Astrocyte (in vitro differentiated cells and primary cell): ENCODE results near the gene CEACAM5. TPM values are rescaled to one million over a fixed set of nuclear protein-coding genes. Genes with fewer than 3 reads are reported as not detected.

Experiments used
- DNase-seq: peaks from one replicate; pipeline ENCODE4 v3.0.0-alpha.2; 2010; ENCODE audit warnings: low read depth
- FAIRE-seq: peaks from 2 replicates; lab custom pipeline; 2011; peaks lifted over from hg19 to GRCh38; lab: Jason Lieb, UNC
- H2AFZ ChIP-seq: 2 replicates; pipeline ENCODE4 v1.6.0; 2012; ENCODE audit warnings: low read depth, low read length, inconsistent platforms
- H3K27ac ChIP-seq: 2 replicates; pipeline ENCODE4 v1.5.1; 2011; ENCODE audit warnings: low read depth, low read length, inconsistent platforms
- H3K27me3 ChIP-seq: 2 replicates; pipeline ENCODE4 v1.6.0; 2011; ENCODE audit warnings: low read length, inconsistent platforms; ENCODE audit not compliant: insufficient read depth
- H3K36me3 ChIP-seq: 2 replicates; pipeline ENCODE4 v1.5.1; 2011; ENCODE audit warnings: low read length, inconsistent platforms; ENCODE audit not compliant: insufficient read depth
- H3K4me1 ChIP-seq: 2 replicates; pipeline ENCODE4 v1.5.1; 2011; ENCODE audit warnings: low read length, inconsistent platforms; ENCODE audit not compliant: insufficient read depth
- H3K4me2 ChIP-seq: 2 replicates; pipeline ENCODE4 v1.6.0; 2012; ENCODE audit warnings: low read length, inconsistent platforms
- H3K4me3 ChIP-seq: 2 replicates; pipeline ENCODE4 v1.5.1; 2011; ENCODE audit warnings: low read depth, mild to moderate bottlenecking, low read length, inconsistent platforms; ENCODE audit not compliant: insufficient read depth
- H3K79me2 ChIP-seq: 2 replicates; pipeline ENCODE4 v1.6.0; 2012; ENCODE audit warnings: mild to moderate bottlenecking, low read length, inconsistent platforms; ENCODE audit not compliant: insufficient read depth
- H3K9ac ChIP-seq: 2 replicates; pipeline ENCODE4 v1.6.0; 2012; ENCODE audit warnings: mild to moderate bottlenecking, low read length, inconsistent platforms
- H3K9me3 ChIP-seq: 2 replicates; pipeline ENCODE4 v1.5.1; 2012; ENCODE audit warnings: low read depth, mild to moderate bottlenecking, low read length, inconsistent platforms; ENCODE audit not compliant: insufficient read depth
- H4K20me1 ChIP-seq: 2 replicates; pipeline ENCODE4 v1.6.0; 2012; ENCODE audit warnings: low read length, inconsistent platforms; ENCODE audit not compliant: insufficient read depth
- H3K27ac Mint-ChIP-seq: one replicate; pipeline ENCODE4 v1.8.0; 2021; ENCODE audit warnings: mild to moderate bottlenecking, mixed read lengths; ENCODE audit not compliant: unreplicated experiment
- H3K27me3 Mint-ChIP-seq: one replicate; pipeline ENCODE4 v1.8.0; 2021; ENCODE audit warnings: low read depth, mixed read lengths; ENCODE audit not compliant: unreplicated experiment
- H3K36me3 Mint-ChIP-seq: one replicate; pipeline ENCODE4 v1.8.0; 2021; ENCODE audit warnings: low read depth, mixed read lengths; ENCODE audit not compliant: unreplicated experiment
- H3K4me1 Mint-ChIP-seq: one replicate; pipeline ENCODE4 v1.8.0; 2021; ENCODE audit warnings: low read depth, mixed read lengths; ENCODE audit not compliant: unreplicated experiment
- H3K4me3 Mint-ChIP-seq: one replicate; pipeline ENCODE4 v1.8.0; 2021; ENCODE audit warnings: mild to moderate bottlenecking, moderate library complexity, mixed read lengths; ENCODE audit not compliant: unreplicated experiment
- H3K9me3 Mint-ChIP-seq: one replicate; pipeline ENCODE4 v1.8.0; 2021; ENCODE audit warnings: mild to moderate bottlenecking, mixed read lengths; ENCODE audit not compliant: unreplicated experiment
- CTCF ChIP-seq: IDR thresholded peaks from 2 replicates; pipeline ENCODE4 v1.5.1; 2011; ENCODE audit warnings: low read depth, mild to moderate bottlenecking, inconsistent platforms, low read length, moderate library complexity; ENCODE audit not compliant: insufficient read depth
- EZH2 ChIP-seq: IDR thresholded peaks from 2 replicates; pipeline ENCODE4 v1.6.1; 2012; ENCODE audit warnings: mild to moderate bottlenecking, low read length, inconsistent platforms; ENCODE audit not compliant: insufficient read depth
- total RNA-seq: library from RNA; stranded (reverse); gene quantifications from 2 replicates; pipeline ENCODE4 v1.2.1, GENCODE V29; 2021

Gene CEACAM5
- total RNA-seq, 1 donor from 2014 or later, result not detected

DNA sequence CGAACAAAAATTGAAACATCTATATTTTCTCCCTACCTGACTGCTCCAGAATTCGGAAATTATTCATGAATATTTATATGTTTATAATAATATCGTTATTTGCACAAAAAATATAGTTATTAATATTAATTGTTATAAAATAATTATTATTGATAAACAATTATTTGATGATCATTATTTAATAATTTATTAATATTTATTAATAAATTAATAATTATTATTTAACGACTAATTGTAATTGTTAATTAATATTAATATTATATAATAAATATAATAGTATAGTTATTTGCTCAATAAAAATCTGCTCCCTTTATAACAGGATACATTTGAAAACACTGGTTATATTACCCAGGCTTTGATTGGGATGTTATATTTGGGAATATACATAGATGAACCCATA lies 61.2 kb downstream of the CEACAM5 start:
- no peaks in the 10 kb centered on the region for H3K36me3 ChIP-seq
- no peak overlapping the region for H2AFZ ChIP-seq
- Mint-ChIP-seq H3K4me3 (no peak overlapping the region), H3K4me1 (no peaks in the 10 kb centered on the region), H3K36me3 (no peaks in the 10 kb centered on the region), H3K27me3 (peaks cover 25% of the 10 kb centered on the region), H3K9me3 (peaks cover 2% of the 10 kb centered on the region), H3K27ac (no peak overlapping the region)
- H3K79me2 ChIP-seq, result no peaks in the 10 kb centered on the region
- TF ChIP-seq EZH2 (no peak), CTCF (no peak)
- H3K27me3 ChIP-seq, result no peaks in the 10 kb centered on the region
- no peak overlapping the region for H3K4me2 ChIP-seq
- no peaks in the 10 kb centered on the region for H3K4me1 ChIP-seq
- DNase-seq (no peak), FAIRE-seq (no peak)
- no peaks in the 10 kb centered on the region for H3K9me3 ChIP-seq
- no peaks in the 10 kb centered on the region for H4K20me1 ChIP-seq
- no peak overlapping the region for H3K27ac ChIP-seq
- no peak overlapping the region for H3K9ac ChIP-seq
- H3K4me3 ChIP-seq, result no peak overlapping the region

GRCh38 chr19:41771410-41771809 lies 63.0 kb downstream of the CEACAM5 start:
- Histone ChIP-seq H3K27me3 (no peaks in the 10 kb centered on the region), H3K4me2 (no peak overlapping the region), H3K36me3 (no peaks in the 10 kb centered on the region), H3K79me2 (no peaks in the 10 kb centered on the region), H4K20me1 (no peaks in the 10 kb centered on the region), H3K4me3 (no peak overlapping the region), H3K9ac (no peak overlapping the region), H3K27ac (no peak overlapping the region), H3K9me3 (no peaks in the 10 kb centered on the region), H2AFZ (no peak overlapping the region), H3K4me1 (no peaks in the 10 kb centered on the region)
- no peak for TF ChIP-seq CTCF
- no peak for TF ChIP-seq EZH2
- H3K4me3 Mint-ChIP-seq, result no peak overlapping the region
- no peaks in the 10 kb centered on the region for H3K4me1 Mint-ChIP-seq
- no peaks in the 10 kb centered on the region for H3K36me3 Mint-ChIP-seq
- DNase-seq (no peak), FAIRE-seq (no peak)
- H3K27ac Mint-ChIP-seq, result no peak overlapping the region
- peaks cover 17% of the 10 kb centered on the region for H3K27me3 Mint-ChIP-seq
- peaks cover 2% of the 10 kb centered on the region for H3K9me3 Mint-ChIP-seq

- no peak overlapping the region for H3K4me3 Mint-ChIP-seq
- H3K4me3 ChIP-seq, result no peak overlapping the region
- H3K4me1 ChIP-seq, result no peaks in the 10 kb centered on the region
- H3K9ac ChIP-seq, result no peak overlapping the region
- no peak for TF ChIP-seq EZH2
- TF ChIP-seq CTCF, result no peak
- no peaks in the 10 kb centered on the region for H3K79me2 ChIP-seq
- H3K27ac ChIP-seq, result no peak overlapping the region
- H4K20me1 ChIP-seq, result no peaks in the 10 kb centered on the region
- H3K36me3 Mint-ChIP-seq, result no peaks in the 10 kb centered on the region
- H3K27me3 Mint-ChIP-seq, result peaks cover 22% of the 10 kb centered on the region
- no peak overlapping the region for H3K27ac Mint-ChIP-seq
- no peak for FAIRE-seq
- no peaks in the 10 kb centered on the region for H3K4me1 Mint-ChIP-seq
- no peaks in the 10 kb centered on the region for H3K36me3 ChIP-seq
- no peak overlapping the region for H2AFZ ChIP-seq
- H3K27me3 ChIP-seq, result no peaks in the 10 kb centered on the region
- no peak for DNase-seq
- H3K9me3 ChIP-seq, result no peaks in the 10 kb centered on the region
- no peak overlapping the region for H3K4me2 ChIP-seq
- H3K9me3 Mint-ChIP-seq, result no peaks in the 10 kb centered on the region
These were observed 66.1 kb downstream of the CEACAM5 start for GRCh38 chr19:41774515-41774980.
